GM23248 (cell line): ENCODE data around the gene PCDHGB3.

Experiments
- EZH2 ChIP-seq: fragments of 200-600 bp; sonication (generic); IDR thresholded peaks from 2 replicates; pipeline ENCODE4 v1.6.1; 2018; ENCODE audit warnings: antibody characterized with exemption, mild to moderate bottlenecking; ENCODE audit not compliant: insufficient read depth, poor library complexity, severe bottlenecking
- EZH2phosphoT487 ChIP-seq: fragments of 200-600 bp; sonication (generic); IDR thresholded peaks from 2 replicates; pipeline ENCODE4 v1.6.1; 2018; ENCODE audit warnings: antibody characterized with exemption, moderate library complexity, mild to moderate bottlenecking, low read depth; ENCODE audit not compliant: insufficient read depth

- no peak for TF ChIP-seq EZH2
- TF ChIP-seq EZH2phosphoT487 = no peak
These were observed 39.6 kb upstream of the PCDHGB3 start, which contains the start of gene PCDHGA1 for GRCh38 chr5:141330299-141331080.
